H1 (cell line): Measurements from ENCODE around the gene SMYD3. TPM values are rescaled to one million over a fixed set of nuclear protein-coding genes. Genes with fewer than 3 reads are reported as not detected.

Experiments used
- MAFK ChIP-seq: IDR thresholded peaks from 2 replicates; pipeline ENCODE4 v1.6.1; 2012; ENCODE audit warnings: low read depth, mild to moderate bottlenecking, improper control_type of control experiment, low read length
- SRF ChIP-seq: IDR thresholded peaks from 2 replicates; pipeline ENCODE4 v1.6.1; 2011; ENCODE audit warnings: mild to moderate bottlenecking, low read depth, low read length, moderate library complexity
- polyA plus RNA-seq, 7 experiments: library from polyadenylated mRNA; depleted of rRNA in 3 of 7; stranded (reverse) in 5 of 7; unstranded in 2 of 7; fragments of >200 nt in 5 of 7; fragments of 200-250 nt in 2 of 7; gene quantifications; 1 replicate in 5 of 7; 2 replicates in 1 of 7; 4 replicates in 1 of 7; pipeline versions ENCODE4 v1.2.1 to v1.2.3, GENCODE V29; 2011 to 2013; ENCODE audit warnings: missing spikeins in 2 of 7, mixed read lengths in 2 of 7
- total RNA-seq: library from RNA; stranded (reverse); fragmentation: NEBNext Ultra II Directional; extraction: Animal tissue kit (Norgen Biotek cat#: 25700); gene quantifications from 2 replicates; pipeline ENCODE4 v1.2.1, GENCODE V29; 2021

The SMYD3 gene
- total and polyA plus RNA-seq, 2 of the 8 experiments (the other 6 are each of a cell fraction or from before 2014, with no cell fraction given), result 17.3 to 25.4 TPM

DNA sequence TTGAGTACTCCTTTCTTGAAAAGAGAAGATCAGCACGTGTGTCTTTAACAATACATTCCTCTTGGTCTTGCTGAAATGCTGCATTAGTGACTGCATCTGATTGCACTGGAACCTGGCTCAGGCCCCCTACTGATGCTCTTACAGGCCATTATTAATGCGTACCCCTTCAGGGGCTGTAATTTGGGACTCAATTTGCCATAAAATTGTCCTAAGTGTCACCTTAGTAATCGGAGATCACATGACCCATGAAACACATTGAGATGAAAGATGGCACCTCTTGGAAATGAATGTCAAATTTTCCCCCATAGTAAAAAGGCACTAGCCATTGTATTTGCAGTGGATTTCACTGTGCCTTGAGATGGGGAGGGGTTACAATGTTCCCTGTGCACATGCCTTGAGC, 789.0 kb downstream of the SMYD3 start (continued):
- TF ChIP-seq SRF, result no peak
- TF ChIP-seq MAFK, result no peak
